ENCODE data around the gene ZBTB18. TPM values are rescaled to one million over a fixed set of nuclear protein-coding genes. Genes with fewer than 3 reads are reported as not detected.
A peak's percentile ranks its signal among the peaks of the same experiment; 100 is the strongest.

ZBTB18 gene
- total and polyA plus RNA-seq, 8 donors, result 13.8 to 23.5 (median 14.9) TPM

DNA sequence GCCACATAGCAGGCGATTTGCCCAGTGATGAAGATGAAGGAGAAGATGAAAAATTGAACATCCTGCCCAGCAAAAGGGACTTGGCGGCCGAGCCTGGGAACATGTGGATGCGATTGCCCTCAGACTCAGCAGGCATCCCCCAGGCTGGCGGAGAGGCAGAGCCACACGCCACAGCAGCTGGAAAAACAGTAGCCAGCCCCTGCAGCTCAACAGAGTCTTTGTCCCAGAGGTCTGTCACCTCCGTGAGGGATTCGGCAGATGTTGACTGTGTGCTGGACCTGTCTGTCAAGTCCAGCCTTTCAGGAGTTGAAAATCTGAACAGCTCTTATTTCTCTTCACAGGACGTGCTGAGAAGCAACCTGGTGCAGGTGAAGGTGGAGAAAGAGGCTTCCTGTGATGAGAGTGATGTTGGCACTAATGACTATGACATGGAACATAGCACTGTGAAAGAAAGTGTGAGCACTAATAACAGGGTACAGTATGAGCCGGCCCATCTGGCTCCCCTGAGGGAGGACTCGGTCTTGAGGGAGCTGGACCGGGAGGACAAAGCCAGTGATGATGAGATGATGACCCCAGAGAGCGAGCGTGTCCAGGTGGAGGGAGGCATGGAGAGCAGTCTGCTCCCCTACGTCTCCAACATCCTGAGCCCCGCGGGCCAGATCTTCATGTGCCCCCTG lies 3.3 kb downstream of the ZBTB18 start:
- peaks cover 0 to 23% of the 10 kb centered on the region in 2 donors for H3K36me3 ChIP-seq
- H3K27me3 ChIP-seq, result no peaks in the 10 kb centered on the region
- H3K9me3 ChIP-seq, result no peaks in the 10 kb centered on the region
- TF ChIP-seq, protein P1, sequence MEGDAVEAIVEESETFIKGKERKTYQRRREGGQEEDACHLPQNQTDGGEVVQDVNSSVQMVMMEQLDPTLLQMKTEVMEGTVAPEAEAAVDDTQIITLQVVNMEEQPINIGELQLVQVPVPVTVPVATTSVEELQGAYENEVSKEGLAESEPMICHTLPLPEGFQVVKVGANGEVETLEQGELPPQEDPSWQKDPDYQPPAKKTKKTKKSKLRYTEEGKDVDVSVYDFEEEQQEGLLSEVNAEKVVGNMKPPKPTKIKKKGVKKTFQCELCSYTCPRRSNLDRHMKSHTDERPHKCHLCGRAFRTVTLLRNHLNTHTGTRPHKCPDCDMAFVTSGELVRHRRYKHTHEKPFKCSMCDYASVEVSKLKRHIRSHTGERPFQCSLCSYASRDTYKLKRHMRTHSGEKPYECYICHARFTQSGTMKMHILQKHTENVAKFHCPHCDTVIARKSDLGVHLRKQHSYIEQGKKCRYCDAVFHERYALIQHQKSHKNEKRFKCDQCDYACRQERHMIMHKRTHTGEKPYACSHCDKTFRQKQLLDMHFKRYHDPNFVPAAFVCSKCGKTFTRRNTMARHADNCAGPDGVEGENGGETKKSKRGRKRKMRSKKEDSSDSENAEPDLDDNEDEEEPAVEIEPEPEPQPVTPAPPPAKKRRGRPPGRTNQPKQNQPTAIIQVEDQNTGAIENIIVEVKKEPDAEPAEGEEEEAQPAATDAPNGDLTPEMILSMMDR (IDR thresholded peaks at IDR 0.05), result no peak
- DNase-seq (peak in 1 of 4 donors; percentile 59), ATAC-seq (no peak)
- intact Hi-C loops (cut with DNase I), result no loop called here
- no peak overlapping the region for H3K4me3 ChIP-seq
- H3K4me1 ChIP-seq, result peaks cover 9 to 37% of the 10 kb centered on the region in 2 donors
- H3K27ac ChIP-seq, result no peak overlapping the region

DNA sequence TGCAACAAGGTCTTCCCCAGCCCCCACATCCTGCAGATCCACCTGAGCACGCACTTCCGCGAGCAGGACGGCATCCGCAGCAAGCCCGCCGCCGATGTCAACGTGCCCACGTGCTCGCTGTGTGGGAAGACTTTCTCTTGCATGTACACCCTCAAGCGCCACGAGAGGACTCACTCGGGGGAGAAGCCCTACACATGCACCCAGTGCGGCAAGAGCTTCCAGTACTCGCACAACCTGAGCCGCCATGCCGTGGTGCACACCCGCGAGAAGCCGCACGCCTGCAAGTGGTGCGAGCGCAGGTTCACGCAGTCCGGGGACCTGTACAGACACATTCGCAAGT lies 3.8 kb downstream of the ZBTB18 start:
- Histone ChIP-seq H3K36me3 (peaks cover 0 to 23% of the 10 kb centered on the region in 2 donors), H3K9me3 (no peaks in the 10 kb centered on the region), H3K4me3 (no peak overlapping the region), H3K27me3 (no peaks in the 10 kb centered on the region), H3K4me1 (peaks cover 9 to 35% of the 10 kb centered on the region in 2 donors), H3K27ac (no peak overlapping the region)
- ATAC-seq, result no peak
- DNase-seq, result peak in 1 of 4 donors; percentile 71
- intact Hi-C loops (cut with DNase I), result no loop called here
- TF ChIP-seq, protein P1 (IDR thresholded peaks at IDR 0.05), result no peak

DNA sequence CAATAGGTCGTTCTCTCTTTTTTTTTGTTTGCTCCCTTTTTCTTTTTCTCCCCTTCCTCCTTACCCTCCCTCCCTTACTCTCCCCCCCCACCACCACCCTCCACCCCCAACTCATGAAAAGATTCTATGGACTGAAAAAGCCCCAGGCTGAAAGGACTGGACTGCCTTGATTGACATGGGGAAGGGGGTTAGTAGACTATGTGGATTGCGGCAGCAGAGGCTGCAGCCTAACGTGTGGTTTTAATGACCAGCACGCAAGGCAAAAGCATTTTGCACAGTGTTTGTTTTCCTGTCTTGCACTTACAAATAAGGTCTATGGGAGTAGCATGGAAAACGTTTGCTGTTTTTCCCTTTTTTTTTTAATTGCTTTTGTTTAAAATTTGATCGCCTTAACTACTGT lies 5.5 kb downstream of the ZBTB18 start:
- H3K27ac ChIP-seq, result no peak overlapping the region
- H3K4me1 ChIP-seq, result peaks cover 0 to 18% of the 10 kb centered on the region in 2 donors
- TF ChIP-seq, protein P1 (IDR thresholded peaks at IDR 0.05), result no peak
- no peaks in the 10 kb centered on the region for H3K9me3 ChIP-seq
- DNase-seq, result no peak
- H3K4me3 ChIP-seq, result no peak overlapping the region
- intact Hi-C loops (cut with DNase I), result no loop called here
- H3K27me3 ChIP-seq, result no peaks in the 10 kb centered on the region
- peaks cover 0 to 23% of the 10 kb centered on the region in 2 donors for H3K36me3 ChIP-seq
- no peak for ATAC-seq

DNA sequence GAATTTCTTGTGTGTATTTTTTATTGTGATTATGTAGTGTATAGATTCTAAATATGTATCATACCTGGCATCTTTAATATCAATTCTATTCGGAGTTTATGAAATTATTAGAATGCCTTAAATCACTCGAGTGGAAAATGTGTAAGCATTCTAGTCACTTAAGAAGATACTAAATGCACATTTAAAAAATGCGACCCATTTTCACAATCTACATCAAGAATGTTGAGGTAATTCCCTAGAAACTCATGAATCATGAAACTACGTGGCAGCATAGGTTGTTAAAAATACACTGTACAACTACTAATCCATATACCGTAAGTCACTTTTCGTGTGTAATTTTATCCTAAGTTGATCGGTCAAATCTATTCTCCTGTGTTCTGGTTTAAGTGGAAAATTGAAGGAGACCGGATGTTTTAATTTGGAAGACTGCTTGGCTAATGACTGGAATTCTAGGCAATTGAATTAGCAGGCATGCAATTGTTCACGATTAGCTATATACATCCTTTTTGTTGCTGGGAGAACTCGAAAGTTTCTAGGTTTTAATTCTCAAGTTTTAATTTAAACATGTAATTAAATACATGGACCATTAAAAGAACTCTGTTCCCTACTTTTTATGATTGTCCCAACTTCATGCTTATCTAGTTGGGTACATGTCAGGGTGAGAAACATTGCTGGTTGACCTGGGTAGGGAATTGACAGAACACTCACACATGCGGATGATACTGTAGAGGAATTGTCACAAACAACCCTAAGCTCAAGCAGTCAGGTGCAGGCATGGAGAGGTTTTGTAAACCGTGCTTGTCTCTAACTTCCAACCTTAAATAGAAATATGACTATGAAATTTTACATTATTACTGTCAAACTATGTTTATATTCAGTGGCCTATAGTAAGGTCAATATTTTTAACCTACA lies 6.6 kb downstream of the ZBTB18 start:
- no peak overlapping the region for H3K4me3 ChIP-seq
- intact Hi-C loops (cut with DNase I), result no loop called here
- TF ChIP-seq, protein P1 (IDR thresholded peaks at IDR 0.05), result no peak
- no peak overlapping the region for H3K27ac ChIP-seq
- peaks cover 0 to 23% of the 10 kb centered on the region in 2 donors for H3K36me3 ChIP-seq
- DNase-seq, result no peak
- ATAC-seq, result no peak
- H3K4me1 ChIP-seq, result peaks cover 0 to 6% of the 10 kb centered on the region in 2 donors
- H3K9me3 ChIP-seq, result no peaks in the 10 kb centered on the region
- no peaks in the 10 kb centered on the region for H3K27me3 ChIP-seq

DNA sequence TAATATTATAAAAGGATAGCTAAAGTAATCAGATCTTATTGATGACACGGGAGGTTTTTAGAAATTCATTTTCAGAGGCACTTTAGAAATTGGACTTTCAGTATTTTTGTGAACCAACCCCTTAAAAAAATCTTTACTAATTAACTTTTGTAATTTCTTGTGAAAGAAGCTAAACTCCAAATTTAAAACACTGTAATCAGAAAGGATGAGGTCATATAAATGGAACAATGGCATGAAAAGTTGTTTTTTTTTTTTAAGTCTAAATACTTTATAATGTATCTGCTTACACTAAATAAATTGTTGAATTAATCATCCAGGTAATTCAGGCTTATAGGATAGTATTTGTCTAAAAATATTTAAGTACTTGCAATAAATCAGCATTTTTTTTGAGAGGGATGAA lies 9.0 kb downstream of the ZBTB18 start:
- DNase-seq (no peak), ATAC-seq (no peak)
- no peaks in the 10 kb centered on the region for H3K4me1 ChIP-seq
- no peaks in the 10 kb centered on the region for H3K27me3 ChIP-seq
- H3K27ac ChIP-seq, result no peak overlapping the region
- H3K4me3 ChIP-seq, result no peak overlapping the region
- H3K36me3 ChIP-seq, result peaks cover 0 to 7% of the 10 kb centered on the region in 2 donors
- H3K9me3 ChIP-seq, result no peaks in the 10 kb centered on the region
- intact Hi-C loops (cut with DNase I), result no loop called here
- TF ChIP-seq, protein P1 (IDR thresholded peaks at IDR 0.05), result no peak

Measured in left lung (tissue), 10 donors.